ENCODE measurements around the gene WNT3A.

Gene WNT3A

DNA sequence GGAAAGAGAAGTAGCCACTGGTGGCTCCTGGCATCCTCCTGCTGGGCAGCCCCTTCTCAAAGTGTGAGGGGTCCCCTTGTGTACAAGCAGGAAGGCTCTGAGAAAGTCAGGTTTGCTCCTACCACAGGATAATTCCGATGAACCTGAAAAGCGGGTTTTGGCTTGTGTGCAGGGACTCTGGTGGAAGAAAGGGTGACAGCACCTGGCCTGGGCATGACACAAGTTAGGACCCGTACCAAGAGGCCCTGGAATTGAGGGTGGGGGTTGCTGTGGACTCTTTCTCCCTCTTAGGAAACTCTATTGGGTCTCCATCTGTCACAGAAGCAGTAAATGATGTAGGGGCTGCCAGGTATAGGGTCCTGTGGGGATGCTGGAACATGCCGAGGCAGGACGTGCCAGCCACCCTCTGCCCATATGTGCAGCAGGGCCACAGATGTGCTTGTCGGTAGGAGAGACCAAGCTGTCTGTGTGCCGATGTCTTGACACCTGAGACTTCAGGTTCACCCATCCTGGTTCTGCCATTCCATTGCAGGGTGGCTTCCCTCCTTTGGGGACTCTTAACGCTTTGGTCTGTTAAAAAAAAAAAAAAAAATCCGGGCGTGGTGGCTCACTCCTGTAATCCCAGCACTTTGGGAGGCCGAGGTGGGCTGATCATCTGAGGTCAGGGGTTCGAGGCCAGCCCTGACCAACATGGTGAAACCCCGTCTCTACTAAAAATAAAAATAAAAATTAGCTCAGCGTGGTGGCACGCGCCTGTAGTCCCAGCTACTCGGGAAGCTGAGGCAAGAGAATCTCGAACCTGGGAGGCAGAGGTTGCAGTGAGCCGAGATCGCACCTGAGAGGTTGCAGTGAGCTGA is 86.5 kb downstream of the WNT3A start:
- TF ChIP-seq, protein P1, sequence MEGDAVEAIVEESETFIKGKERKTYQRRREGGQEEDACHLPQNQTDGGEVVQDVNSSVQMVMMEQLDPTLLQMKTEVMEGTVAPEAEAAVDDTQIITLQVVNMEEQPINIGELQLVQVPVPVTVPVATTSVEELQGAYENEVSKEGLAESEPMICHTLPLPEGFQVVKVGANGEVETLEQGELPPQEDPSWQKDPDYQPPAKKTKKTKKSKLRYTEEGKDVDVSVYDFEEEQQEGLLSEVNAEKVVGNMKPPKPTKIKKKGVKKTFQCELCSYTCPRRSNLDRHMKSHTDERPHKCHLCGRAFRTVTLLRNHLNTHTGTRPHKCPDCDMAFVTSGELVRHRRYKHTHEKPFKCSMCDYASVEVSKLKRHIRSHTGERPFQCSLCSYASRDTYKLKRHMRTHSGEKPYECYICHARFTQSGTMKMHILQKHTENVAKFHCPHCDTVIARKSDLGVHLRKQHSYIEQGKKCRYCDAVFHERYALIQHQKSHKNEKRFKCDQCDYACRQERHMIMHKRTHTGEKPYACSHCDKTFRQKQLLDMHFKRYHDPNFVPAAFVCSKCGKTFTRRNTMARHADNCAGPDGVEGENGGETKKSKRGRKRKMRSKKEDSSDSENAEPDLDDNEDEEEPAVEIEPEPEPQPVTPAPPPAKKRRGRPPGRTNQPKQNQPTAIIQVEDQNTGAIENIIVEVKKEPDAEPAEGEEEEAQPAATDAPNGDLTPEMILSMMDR (IDR thresholded peaks at IDR 0.05; ENCODE audit: low read depth, low read length, missing control alignments), result no peak
- no peak overlapping the region for H3K4me3 ChIP-seq (replicated peaks; ENCODE audit: low read depth, low read length)
- DNase-seq (ENCODE audit: extremely low read depth, low read depth), result no peak

DNA sequence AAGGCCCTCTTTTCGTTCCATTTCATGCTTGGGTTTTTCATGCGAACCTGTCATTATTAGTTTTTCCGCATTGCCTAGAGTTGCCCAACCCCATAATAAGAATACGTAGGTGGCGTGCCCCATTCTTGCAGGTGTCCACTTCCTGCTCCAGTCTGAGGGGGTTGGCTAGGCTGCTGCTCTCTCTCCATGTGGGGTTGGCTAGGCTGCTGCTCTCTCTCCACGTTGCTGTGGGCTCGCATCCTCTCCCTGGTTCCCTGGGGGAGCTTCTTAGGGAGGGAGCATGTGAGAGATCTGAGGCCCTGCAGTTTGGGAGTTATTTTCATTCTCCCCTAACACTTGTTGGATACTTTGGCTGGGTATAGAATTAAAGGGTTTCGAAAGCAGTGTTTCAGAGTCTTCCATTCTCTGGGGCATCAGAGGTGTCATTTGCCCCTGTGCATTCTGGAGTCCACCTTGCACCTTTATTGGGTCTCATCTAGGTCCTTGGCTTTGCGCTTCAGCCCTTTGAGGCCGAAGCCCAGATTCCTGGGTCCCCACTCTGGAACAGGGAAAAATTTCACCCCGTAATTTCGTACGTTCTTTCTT is 87.7 kb downstream of the WNT3A start:
- DNase-seq (ENCODE audit: extremely low read depth, low read depth), result no peak
- H3K4me3 ChIP-seq (replicated peaks; ENCODE audit: low read depth, low read length), result no peak overlapping the region
- TF ChIP-seq, protein P1 (IDR thresholded peaks at IDR 0.05; ENCODE audit: low read depth, low read length, missing control alignments), result no peak

- H3K4me3 ChIP-seq (replicated peaks; ENCODE audit: low read depth, low read length), result no peak overlapping the region
- DNase-seq (ENCODE audit: extremely low read depth, low read depth), result no peak
- TF ChIP-seq, protein P1 (IDR thresholded peaks at IDR 0.05; ENCODE audit: low read depth, low read length, missing control alignments), result no peak
Observed at GRCh38 chr1:228095161-228095560, 88.4 kb downstream of the WNT3A start.

GRCh38 chr1:228095938-228096337 is 89.1 kb downstream of the WNT3A start:
- no peak overlapping the region for H3K4me3 ChIP-seq (replicated peaks; ENCODE audit: low read depth, low read length)
- TF ChIP-seq, protein P1 (IDR thresholded peaks at IDR 0.05; ENCODE audit: low read depth, low read length, missing control alignments), result no peak
- no peak for DNase-seq (ENCODE audit: extremely low read depth, low read depth)

- TF ChIP-seq, protein P1 (IDR thresholded peaks at IDR 0.05; ENCODE audit: low read depth, low read length, missing control alignments), result no peak
Observed at GRCh38 chr1:228096416-228097332, 89.9 kb downstream of the WNT3A start.

DNA sequence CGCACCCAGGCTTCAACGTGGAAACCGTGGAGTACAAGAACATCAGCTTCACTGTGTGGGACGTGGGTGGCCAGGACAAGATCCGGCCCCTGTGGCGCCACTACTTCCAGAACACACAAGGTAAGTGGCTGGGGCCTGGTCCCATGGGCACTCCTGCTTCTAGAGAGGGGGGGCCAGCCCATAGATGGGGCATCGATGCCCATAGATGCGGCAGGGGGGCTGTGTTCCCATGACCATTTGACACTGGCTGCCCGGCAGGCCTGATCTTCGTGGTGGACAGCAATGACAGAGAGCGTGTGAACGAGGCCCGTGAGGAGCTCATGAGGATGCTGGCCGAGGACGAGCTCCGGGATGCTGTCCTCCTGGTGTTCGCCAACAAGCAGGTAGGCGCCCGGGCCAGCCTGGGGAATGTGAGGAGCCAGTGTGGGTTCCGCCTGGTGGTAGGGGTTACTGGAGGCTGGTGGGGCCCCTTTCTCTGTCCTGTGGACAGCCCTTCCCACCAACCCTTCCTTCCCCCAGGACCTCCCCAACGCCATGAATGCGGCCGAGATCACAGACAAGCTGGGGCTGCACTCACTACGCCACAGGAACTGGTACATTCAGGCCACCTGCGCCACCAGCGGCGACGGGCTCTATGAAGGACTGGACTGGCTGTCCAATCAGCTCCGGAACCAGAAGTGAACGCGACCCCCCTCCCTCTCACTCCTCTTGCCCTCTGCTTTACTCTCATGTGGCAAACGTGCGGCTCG is 90.7 kb downstream of the WNT3A start:
- DNase-seq (ENCODE audit: extremely low read depth, low read depth), result no peak
- no peak overlapping the region for H3K4me3 ChIP-seq (replicated peaks; ENCODE audit: low read depth, low read length)
- TF ChIP-seq, protein P1 (IDR thresholded peaks at IDR 0.05; ENCODE audit: low read depth, low read length, missing control alignments), result no peak

More at GRCh38 chr1:228096416-228097332, 89.9 kb downstream of the WNT3A start:
- DNase-seq (ENCODE audit: extremely low read depth, low read depth), result no peak
- H3K4me3 ChIP-seq (replicated peaks; ENCODE audit: low read depth, low read length), result no peak overlapping the region

All from HFF-Myc (cell line).